GM23338 (cell line): ENCODE measurements around the gene ARSB. TPM values are rescaled to one million over a fixed set of nuclear protein-coding genes. Genes with fewer than 3 reads are reported as not detected.

ENCODE experiments used
- ATAC-seq: fragments of 200-7000 bp; cut with Tn5 transposase; 3 replicates; pipeline ENCODE4 v1.9.1; 2020
- DNase-seq: peaks from one replicate; pipeline ENCODE4 v3.0.0-alpha.2; 2015; ENCODE audit warnings: low spot score
- H2AFZ ChIP-seq: fragments of 200-600 bp; sonication (generic); 2 replicates; pipeline ENCODE4 v1.8.0; 2016; ENCODE audit warnings: antibody characterized with exemption, mild to moderate bottlenecking, moderate library complexity
- H3F3A ChIP-seq: fragments of 200-600 bp; sonication (generic); replicated peaks from 2 replicates; pipeline ENCODE4 v1.8.0; 2017; ENCODE audit warnings: antibody characterized with exemption, mixed run types, low read depth
- H3K27ac ChIP-seq: fragments of 200-600 bp; sonication (generic); 2 replicates; pipeline ENCODE4 v1.6.1; 2016; ENCODE audit warnings: low read depth
- H3K27me3 ChIP-seq: fragments of 200-600 bp; sonication (generic); 2 replicates; pipeline ENCODE4 v1.8.0; 2016; ENCODE audit warnings: mild to moderate bottlenecking, mixed run types, moderate library complexity; ENCODE audit not compliant: insufficient read depth
- H3K36me3 ChIP-seq: fragments of 200-600 bp; sonication (generic); 2 replicates; pipeline ENCODE4 v1.8.0; 2016; ENCODE audit warnings: mild to moderate bottlenecking; ENCODE audit not compliant: insufficient read depth
- H3K4me1 ChIP-seq: fragments of 200-600 bp; sonication (generic); 2 replicates; pipeline ENCODE4 v1.8.0; 2016; ENCODE audit warnings: mild to moderate bottlenecking, moderate library complexity; ENCODE audit not compliant: insufficient read depth
- H3K4me2 ChIP-seq: fragments of 200-600 bp; sonication (generic); 2 replicates; pipeline ENCODE4 v1.7.1; 2017; ENCODE audit warnings: mixed run types
- H3K4me3 ChIP-seq: fragments of 200-600 bp; sonication (generic); 2 replicates; pipeline ENCODE4 v1.6.1; 2016; ENCODE audit warnings: mixed run types
- H3K79me2 ChIP-seq: fragments of 200-600 bp; sonication (generic); replicated peaks from 2 replicates; pipeline ENCODE4 v1.8.0; 2017; ENCODE audit warnings: mild to moderate bottlenecking; ENCODE audit not compliant: insufficient read depth
- H3K9me2 ChIP-seq: fragments of 200-600 bp; sonication (generic); 2 replicates; pipeline ENCODE4 v1.8.0; 2017; ENCODE audit not compliant: insufficient read depth
- H4K20me1 ChIP-seq: fragments of 200-600 bp; sonication (generic); replicated peaks from 2 replicates; pipeline ENCODE4 v1.8.0; 2017; ENCODE audit warnings: mild to moderate bottlenecking; ENCODE audit not compliant: insufficient read depth
- H3K27ac Mint-ChIP-seq: 2 replicates; pipeline ENCODE4 v1.8.0; 2020; ENCODE audit warnings: inconsistent platforms, mild to moderate bottlenecking, moderate library complexity, mixed read lengths
- H3K27me3 Mint-ChIP-seq: 3 replicates; pipeline ENCODE4 v1.8.0; 2022; ENCODE audit warnings: low read depth, mild to moderate bottlenecking, moderate library complexity, mixed read lengths, inconsistent platforms; ENCODE audit not compliant: insufficient read depth, poor library complexity
- H3K36me3 Mint-ChIP-seq: 3 replicates; pipeline ENCODE4 v1.8.0; 2021; ENCODE audit warnings: low read depth, mild to moderate bottlenecking, inconsistent platforms, moderate library complexity, mixed read lengths
- H3K4me1 Mint-ChIP-seq: 3 replicates; pipeline ENCODE4 v1.8.0; 2020; ENCODE audit warnings: mild to moderate bottlenecking, inconsistent platforms, mixed read lengths
- H3K4me3 Mint-ChIP-seq: 3 replicates; pipeline ENCODE4 v1.8.0; 2021; ENCODE audit warnings: moderate library complexity, mild to moderate bottlenecking, inconsistent platforms, mixed read lengths
- H3K9me3 Mint-ChIP-seq: 3 replicates; pipeline ENCODE4 v1.8.0; 2020; ENCODE audit warnings: moderate library complexity, mild to moderate bottlenecking, inconsistent platforms, mixed read lengths
- ETS1 ChIP-seq: IDR thresholded peaks from 2 replicates; pipeline ENCODE4 v1.6.1; 2016; ENCODE audit warnings: antibody characterized with exemption
- NANOG ChIP-seq: IDR thresholded peaks from 2 replicates; pipeline ENCODE4 v1.6.1; 2016; ENCODE audit warnings: antibody characterized with exemption, borderline replicate concordance
- POLR2AphosphoS5 ChIP-seq: IDR thresholded peaks from 2 replicates; pipeline ENCODE4 v1.6.1; 2016; ENCODE audit warnings: antibody characterized with exemption, low read depth
- REST ChIP-seq: IDR thresholded peaks from one replicate; pipeline ENCODE4 v1.6.1; 2018; ENCODE audit warnings: antibody characterized with exemption; ENCODE audit not compliant: unreplicated experiment
- STAT1 ChIP-seq: IDR thresholded peaks from one replicate; pipeline ENCODE4 v1.6.1; 2016; ENCODE audit warnings: antibody characterized with exemption; ENCODE audit not compliant: unreplicated experiment
- ZNF114 ChIP-seq: fragments of 250-450 bp; sonication (Bioruptor Pico); IDR thresholded peaks from 2 replicates; pipeline ENCODE4 v1.5.0; 2020; ENCODE audit warnings: mild to moderate bottlenecking, moderate library complexity
- ZNF331 ChIP-seq: fragments of 250-450 bp; sonication (Bioruptor Pico); IDR thresholded peaks from 2 replicates; pipeline ENCODE4 v1.5.0; 2020; ENCODE audit warnings: low read depth, mild to moderate bottlenecking, moderate library complexity
- polyA plus RNA-seq: library from polyadenylated mRNA; unstranded; fragments of >200 nt; fragmentation: Nextera tagmentation; extraction: Ambion mirVana; gene quantifications from 2 replicates; pipeline ENCODE4 v1.2.1, GENCODE V29; 2016
- total RNA-seq: library from RNA; depleted of rRNA; stranded (reverse); fragments of >200 nt; shearing (Covaris generic); gene quantifications from 2 replicates; pipeline ENCODE4 v1.2.3, GENCODE V29; 2014

ARSB gene
- total and polyA plus RNA-seq, 2 experiments from 2014 or later, result 7.4 to 24.6 TPM

GRCh38 chr5:79023348-79023747, 38.2 kb upstream of the ARSB start (continued):
- TF ChIP-seq ETS1, result no peak
- no peak for TF ChIP-seq NANOG
- TF ChIP-seq ZNF331 (CRISPR knock-in tag), result no peak

GRCh38 chr5:79022771-79023170, 37.7 kb upstream of the ARSB start:
- Mint-ChIP-seq H3K27me3 (peaks cover 3% of the 10 kb centered on the region), H3K36me3 (no peaks in the 10 kb centered on the region), H3K4me3 (no peak overlapping the region), H3K4me1 (peaks cover 21% of the 10 kb centered on the region), H3K9me3 (no peaks in the 10 kb centered on the region), H3K27ac (no peak overlapping the region)
- Histone ChIP-seq H3K9me2 (no peaks in the 10 kb centered on the region), H3K4me1 (peaks cover 14% of the 10 kb centered on the region), H3K4me2 (no peak overlapping the region), H3K27me3 (no peaks in the 10 kb centered on the region), H3F3A (no peaks in the 10 kb centered on the region), H2AFZ (no peak overlapping the region), H4K20me1 (no peaks in the 10 kb centered on the region), H3K4me3 (no peak overlapping the region), H3K36me3 (no peaks in the 10 kb centered on the region), H3K27ac (no peak overlapping the region), H3K79me2 (no peaks in the 10 kb centered on the region)
- no peak for DNase-seq
- TF ChIP-seq STAT1, result no peak
- no peak for TF ChIP-seq ZNF331 (CRISPR knock-in tag)
- no peak for TF ChIP-seq REST
- TF ChIP-seq POLR2AphosphoS5, result no peak
- TF ChIP-seq ZNF114, result no peak
- TF ChIP-seq NANOG, result no peak
- ATAC-seq, result no peak

GRCh38 chr5:79021753-79022152, 36.6 kb upstream of the ARSB start:
- H3K4me1 ChIP-seq, result peaks cover 14% of the 10 kb centered on the region
- Mint-ChIP-seq H3K27ac (no peak overlapping the region), H3K36me3 (no peaks in the 10 kb centered on the region), H3K4me1 (peaks cover 21% of the 10 kb centered on the region), H3K9me3 (no peaks in the 10 kb centered on the region), H3K4me3 (no peak overlapping the region), H3K27me3 (peaks cover 3% of the 10 kb centered on the region)
- no peaks in the 10 kb centered on the region for H3K27me3 ChIP-seq
- H3F3A ChIP-seq, result no peaks in the 10 kb centered on the region
- no peaks in the 10 kb centered on the region for H3K79me2 ChIP-seq
- no peak overlapping the region for H3K4me3 ChIP-seq
- DNase-seq (peak; percentile 26), ATAC-seq (peak; percentile 69)
- H3K36me3 ChIP-seq, result no peaks in the 10 kb centered on the region
- peak overlapping the region; percentile 15; the same call in 1 of the 2 replicates for H2AFZ ChIP-seq
- H3K9me2 ChIP-seq, result no peaks in the 10 kb centered on the region
- H3K4me2 ChIP-seq, result peak overlapping the region; percentile 27; the same call in 1 of the 2 replicates
- H4K20me1 ChIP-seq, result no peaks in the 10 kb centered on the region
- no peak overlapping the region for H3K27ac ChIP-seq
- TF ChIP-seq REST, result no peak
- no peak for TF ChIP-seq ZNF114
